IPS-18c (cell line): ENCODE data around the gene PRMT1.

Experiments
- H3K4me3 ChIP-seq: 2 replicates; pipeline ENCODE4 v1.7.0; 2013; ENCODE audit warnings: low read depth, mild to moderate bottlenecking, low read length, moderate library complexity; ENCODE audit not compliant: insufficient read depth
- H3K9me3 ChIP-seq: one replicate; pipeline ENCODE4 v1.6.1; 2013; ENCODE audit warnings: mild to moderate bottlenecking, low read length, moderate library complexity; ENCODE audit not compliant: control insufficient read depth, insufficient read depth

The PRMT1 gene

DNA sequence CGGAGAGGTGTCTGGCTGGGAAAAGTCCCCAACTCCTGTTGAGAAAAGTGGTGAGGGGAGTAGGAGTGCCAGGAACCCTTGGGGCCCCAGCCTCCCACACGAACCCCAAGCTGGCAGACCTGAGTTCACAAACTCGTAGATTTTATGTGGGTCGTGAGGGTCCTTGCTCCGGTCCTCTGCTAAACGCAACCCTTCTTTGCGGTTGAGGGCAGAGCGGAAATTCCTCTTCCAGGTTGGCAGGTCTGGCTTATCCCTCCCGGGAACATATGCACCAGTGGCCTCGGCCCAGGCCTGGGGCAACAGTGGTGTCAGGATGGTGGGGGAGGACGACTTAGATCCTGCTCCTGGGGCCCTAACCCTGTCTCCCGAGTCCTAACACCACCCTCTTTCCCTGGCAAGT is 13.8 kb upstream of the PRMT1 start:
- H3K9me3 ChIP-seq = no peaks in the 10 kb centered on the region
- H3K4me3 ChIP-seq = no peak overlapping the region

DNA sequence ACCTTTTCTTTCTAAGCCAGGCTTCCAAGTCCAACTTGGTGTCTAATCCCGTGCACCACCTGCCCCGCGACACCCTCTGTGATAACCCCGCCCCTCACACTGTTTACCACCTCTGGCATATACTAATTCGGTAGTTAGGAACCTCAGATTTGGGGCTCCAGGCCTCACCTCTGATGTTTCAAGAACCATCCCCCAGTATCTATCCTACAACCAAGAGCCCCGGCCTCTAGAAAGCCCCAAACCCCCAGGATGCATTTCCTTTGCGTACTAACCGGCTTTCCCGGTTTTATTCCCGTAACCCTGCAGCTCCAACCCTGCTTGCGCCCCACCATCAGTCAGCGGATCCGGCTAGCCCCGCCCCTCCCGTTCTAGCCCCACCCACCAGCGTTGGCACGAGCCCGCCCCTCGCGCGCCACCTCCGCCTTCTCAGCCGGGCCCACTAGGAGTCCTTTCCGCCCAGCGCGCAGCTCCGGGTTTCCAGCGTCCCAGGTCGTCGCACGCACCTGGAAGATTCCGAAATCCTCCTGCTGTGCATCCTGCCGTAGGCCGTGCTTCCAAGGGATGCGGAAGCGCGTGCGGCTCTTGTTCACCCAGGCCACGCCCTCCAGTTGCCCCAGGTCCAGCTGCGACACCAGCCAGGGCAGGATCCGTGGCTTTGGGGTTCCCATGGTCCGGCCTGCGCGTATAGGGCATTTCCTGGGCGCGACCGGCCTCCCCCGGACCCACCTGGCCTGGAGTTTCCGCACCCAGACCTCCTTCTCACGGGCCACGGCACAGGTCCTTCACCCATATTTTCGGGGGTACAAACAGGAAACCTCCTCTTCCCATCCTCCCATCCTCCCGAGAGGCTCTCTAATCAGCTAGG is 12.7 kb upstream of the PRMT1 start:
- Histone ChIP-seq H3K9me3 (no peaks in the 10 kb centered on the region), H3K4me3 (peak overlapping the region; percentile 83)

DNA sequence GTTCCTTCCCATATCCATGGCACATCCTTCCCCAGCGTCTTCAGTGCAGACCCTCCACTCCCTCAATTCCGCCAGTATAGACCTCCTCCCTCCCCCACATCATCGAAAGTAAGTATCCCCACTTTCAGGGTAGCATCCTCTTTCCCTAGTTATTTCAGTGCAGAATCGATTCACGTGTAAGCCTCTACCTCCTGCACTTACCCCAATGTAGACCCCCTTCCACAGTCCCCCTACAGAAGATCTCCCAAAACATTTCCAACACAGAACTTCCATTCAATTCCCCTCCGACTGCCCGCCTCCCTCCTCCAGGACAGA is 12.1 kb upstream of the PRMT1 start:
- H3K9me3 ChIP-seq = no peaks in the 10 kb centered on the region
- H3K4me3 ChIP-seq = peak overlapping the region; percentile 83

DNA sequence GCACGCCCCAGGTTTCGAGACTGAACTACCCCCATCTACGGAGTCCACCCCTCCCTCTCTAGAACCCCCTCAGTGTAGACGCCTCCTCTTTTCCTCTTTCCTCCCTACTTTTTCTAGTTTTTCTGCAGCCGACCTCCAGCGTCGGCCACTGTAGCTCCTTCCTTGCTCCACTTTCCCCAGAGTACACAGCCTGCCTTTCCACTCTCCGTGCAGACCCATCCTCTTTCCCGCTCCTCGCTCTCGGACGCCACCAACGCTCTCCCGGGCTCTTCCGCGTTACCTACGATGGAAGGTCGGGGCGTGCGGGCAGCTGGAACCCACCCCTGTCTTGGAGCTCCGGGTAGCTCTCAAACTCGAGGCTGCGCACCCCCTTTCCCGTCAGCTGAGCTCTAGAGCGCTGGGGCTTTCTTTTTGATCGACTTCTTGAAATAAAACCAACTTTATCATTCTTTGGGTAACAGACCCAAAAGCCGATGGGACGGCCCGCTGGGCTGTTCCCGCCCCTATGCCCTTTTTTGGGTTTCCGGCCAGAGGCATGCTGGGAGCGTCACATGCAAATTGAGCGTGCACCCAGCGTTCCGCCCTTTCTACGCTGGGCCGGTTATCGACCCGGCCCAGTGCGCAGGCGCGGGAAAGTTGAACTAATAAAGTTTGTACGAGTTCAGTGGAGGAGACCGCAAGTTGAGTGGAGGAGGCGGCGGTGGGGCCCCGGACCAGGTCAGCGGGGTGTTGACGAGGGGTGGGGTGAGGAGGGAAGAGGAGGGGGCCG is 11.5 kb upstream of the PRMT1 start, which contains the start of the genes BCL2L12 and IRF3:
TSS of gene BCL2L12 (plus strand) at position 583 of the 769 bp plus-strand sequence. CDS start 760 bp downstream, outside the sequence.
TSS of gene IRF3 (minus strand) at position 507 of the 769 bp plus-strand sequence. CDS start 1,019 bp downstream, outside the sequence.
- Histone ChIP-seq H3K4me3 (peak within 1 kb of the TSS; percentile 83), H3K9me3 (no peaks in the 10 kb centered on the region)

DNA sequence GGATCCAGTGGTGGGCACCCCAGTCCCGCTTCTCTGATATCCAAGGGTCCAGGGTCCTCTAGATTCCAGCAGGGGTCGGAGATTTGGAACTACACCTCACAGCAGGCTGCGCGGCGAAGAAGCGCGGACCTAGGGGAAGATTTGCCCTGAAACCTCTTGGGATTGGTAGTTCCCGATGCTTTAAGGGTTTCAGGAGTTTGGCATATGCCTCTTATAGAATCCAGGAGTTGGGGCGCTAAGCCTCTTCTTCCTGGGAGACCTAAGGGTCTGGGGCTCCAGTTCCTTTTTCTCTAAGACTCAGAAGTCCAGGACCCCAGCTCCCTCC is 11.0 kb upstream of the PRMT1 start:
- no peaks in the 10 kb centered on the region for H3K9me3 ChIP-seq
- H3K4me3 ChIP-seq = peak overlapping the region; percentile 83

DNA sequence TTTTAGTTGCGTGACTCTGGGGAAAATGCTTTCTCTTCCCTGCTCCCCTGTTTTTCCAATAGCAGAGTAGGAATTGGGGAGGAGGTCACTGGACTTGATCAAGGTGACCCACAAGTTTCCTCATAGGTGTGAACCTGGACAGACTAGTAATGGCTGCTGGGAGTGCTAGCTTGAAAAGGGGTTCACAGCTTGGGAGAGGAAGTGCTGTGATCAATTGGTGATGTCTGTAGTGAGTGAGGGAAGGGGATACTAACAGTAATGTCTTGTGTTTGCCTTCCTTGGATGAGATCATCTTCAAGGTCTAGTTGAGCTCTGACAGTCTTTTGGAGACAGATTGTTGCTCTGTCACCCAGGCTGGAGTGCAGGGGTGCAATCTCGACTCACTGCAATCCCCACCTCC is 9.6 kb upstream of the PRMT1 start:
- Histone ChIP-seq H3K4me3 (no peak overlapping the region), H3K9me3 (no peaks in the 10 kb centered on the region)

DNA sequence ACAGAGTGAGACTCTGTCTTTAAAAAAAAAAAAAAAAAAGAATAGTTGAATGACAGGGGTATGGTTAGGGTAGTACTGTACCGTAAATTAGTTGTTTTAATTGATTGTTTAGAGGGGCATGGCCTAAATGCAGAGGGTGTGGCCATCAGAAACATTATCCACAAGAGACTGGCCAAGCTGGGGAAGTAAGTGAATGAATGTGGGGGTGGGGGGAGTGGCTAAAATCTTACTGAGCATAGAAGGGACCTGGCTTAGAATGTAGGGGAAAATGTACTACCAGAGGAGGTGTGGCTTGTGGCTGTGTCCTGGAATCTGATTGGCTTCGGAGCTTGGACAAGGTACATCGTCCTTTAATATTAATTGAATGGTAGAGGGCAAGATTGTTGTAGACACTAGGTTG is 7.6 kb upstream of the PRMT1 start:
- Histone ChIP-seq H3K4me3 (no peak overlapping the region), H3K9me3 (no peaks in the 10 kb centered on the region)

DNA sequence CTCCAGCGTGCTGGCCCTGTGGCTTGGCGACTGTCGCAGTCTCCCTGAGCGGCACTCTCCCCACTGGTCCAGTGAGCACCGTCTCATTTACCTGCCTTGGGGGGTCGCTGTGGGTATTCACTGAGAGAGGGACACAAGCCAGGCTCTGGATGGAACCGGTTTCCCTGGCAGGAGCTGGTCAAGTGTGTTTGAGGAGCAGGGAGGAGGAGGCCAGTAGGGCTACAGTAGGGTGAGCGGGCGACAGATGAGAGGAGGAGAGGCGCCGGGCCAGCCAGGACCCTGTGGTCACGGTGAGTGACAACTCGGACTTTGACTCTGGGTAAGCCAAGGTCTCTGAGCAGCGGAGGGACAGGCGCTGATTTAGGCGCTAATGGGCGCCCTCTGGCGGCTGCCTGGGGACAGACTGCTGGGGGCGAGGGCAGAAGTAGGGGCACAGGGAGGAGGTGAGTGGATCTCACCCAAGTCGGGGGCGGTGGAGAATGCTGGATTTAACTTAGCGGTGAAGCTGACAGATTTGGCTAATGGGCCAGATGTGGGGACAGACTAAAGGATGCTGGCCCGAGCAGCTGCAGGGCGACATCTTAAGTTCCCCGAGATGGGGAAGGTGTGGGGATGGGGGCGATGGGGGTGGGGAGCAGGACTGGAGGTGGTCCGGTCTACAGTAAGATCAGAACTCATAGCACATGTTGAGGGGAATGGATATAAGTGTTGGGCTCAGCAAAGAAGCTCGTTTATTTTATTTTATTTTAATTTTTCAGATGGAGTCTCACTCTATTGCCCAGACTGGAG is 4.7 kb upstream of the PRMT1 start:
- H3K4me3 ChIP-seq = no peak overlapping the region; the same call in 1 of the 2 replicates

DNA sequence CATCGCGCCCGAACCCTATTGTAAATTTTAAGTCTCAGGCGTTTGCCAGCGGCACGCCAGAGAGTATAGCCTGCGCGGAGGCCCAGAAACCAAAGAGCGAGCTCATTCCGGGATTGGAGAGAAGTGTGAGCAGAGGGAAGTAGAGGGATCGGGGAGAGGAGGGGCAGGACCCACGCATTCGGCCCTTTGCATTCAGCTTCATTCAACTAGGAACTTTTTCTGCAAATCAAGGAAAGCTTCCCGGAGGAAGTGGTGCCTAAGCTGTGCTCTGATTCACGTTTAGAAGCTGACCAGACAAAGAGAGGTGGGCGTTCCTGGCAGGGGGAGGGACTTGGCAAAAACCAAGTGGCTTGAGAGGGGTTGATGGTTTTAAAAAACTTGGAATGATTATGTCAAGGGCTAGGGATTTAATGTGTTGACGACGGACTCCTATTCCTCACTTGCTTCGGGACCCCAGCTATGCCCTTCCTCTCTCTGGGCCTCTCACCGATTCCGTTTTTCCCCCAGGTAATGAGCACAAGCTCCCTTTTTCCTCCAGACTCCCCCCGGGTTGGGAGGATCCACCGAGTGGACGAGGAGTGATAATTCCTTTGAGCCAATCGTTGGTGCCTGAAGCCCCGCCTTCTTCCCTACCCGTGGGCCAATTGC is 811 bp upstream of the PRMT1 start:
- peak overlapping the region; percentile 65; the same call in 1 of the 2 replicates for H3K4me3 ChIP-seq
- peaks cover 2% of the 10 kb centered on the region for H3K9me3 ChIP-seq

More for the DNA sequence above, 4.7 kb upstream of the PRMT1 start:
- peaks cover 1% of the 10 kb centered on the region for H3K9me3 ChIP-seq

DNA sequence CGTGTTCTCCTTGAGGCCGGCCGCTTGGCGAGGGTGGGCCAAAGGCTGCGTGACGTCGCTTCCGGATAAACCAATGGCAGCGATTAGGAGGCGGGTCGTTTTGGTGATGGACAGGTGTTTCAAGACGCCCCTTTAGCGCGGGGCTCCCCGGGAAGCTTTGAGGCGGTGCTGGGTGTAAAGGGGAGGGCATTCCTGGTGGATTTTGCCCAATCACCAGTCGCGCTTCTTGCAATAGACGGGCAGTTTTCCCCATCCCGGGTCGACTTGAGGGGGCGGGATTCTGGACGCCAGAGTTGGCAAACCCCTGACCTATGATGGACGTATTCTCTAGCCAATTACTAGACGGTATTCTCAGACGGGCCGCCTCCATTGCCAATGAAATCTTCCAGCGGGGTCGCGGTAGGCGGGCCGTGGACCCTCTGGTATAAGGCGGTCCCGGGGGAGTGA is 264 bp upstream of the PRMT1 start:
- Histone ChIP-seq H3K4me3 (peak overlapping the region; percentile 96), H3K9me3 (peaks cover 2% of the 10 kb centered on the region)

DNA sequence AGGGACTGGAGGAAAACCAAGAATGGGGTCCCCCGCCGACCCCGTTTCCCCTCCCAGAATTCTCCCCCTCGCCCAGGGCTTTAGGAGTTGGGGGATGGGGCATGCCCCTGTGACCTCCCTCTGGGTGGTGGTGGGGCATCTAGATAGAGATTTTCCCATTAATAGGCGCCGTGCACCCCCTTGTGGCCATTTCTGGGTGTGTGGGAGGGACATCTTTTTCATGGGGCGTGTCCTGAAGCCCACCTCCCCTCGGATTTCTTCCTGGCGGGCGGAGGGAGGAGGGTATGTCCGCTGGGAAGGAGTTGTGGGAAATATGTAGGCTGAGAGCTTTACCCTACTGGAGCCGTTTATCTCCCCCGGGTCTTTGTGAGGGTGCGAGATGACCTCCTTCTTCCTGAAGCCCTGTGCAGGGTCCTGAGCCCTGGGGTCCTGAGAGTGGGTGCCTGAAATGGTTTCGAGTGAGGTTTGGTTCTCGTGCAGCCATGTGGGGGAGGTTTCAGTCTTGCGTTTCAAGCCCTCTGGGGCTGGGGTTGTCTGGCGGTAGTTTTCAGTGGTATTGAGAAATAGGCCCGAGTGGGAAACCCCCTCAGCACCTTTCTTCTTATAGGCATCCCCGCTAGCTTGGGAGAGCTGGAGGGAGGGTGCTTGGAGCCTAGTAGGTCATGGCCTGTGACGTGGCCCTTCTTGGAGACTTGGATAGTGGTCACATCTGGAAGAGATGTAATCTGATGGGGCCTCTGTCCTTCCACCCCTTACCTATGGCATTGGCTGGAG is 1.0 kb downstream of the PRMT1 start:
- Histone ChIP-seq H3K4me3 (peak overlapping the region; percentile 96), H3K9me3 (peaks cover 2% of the 10 kb centered on the region)

DNA sequence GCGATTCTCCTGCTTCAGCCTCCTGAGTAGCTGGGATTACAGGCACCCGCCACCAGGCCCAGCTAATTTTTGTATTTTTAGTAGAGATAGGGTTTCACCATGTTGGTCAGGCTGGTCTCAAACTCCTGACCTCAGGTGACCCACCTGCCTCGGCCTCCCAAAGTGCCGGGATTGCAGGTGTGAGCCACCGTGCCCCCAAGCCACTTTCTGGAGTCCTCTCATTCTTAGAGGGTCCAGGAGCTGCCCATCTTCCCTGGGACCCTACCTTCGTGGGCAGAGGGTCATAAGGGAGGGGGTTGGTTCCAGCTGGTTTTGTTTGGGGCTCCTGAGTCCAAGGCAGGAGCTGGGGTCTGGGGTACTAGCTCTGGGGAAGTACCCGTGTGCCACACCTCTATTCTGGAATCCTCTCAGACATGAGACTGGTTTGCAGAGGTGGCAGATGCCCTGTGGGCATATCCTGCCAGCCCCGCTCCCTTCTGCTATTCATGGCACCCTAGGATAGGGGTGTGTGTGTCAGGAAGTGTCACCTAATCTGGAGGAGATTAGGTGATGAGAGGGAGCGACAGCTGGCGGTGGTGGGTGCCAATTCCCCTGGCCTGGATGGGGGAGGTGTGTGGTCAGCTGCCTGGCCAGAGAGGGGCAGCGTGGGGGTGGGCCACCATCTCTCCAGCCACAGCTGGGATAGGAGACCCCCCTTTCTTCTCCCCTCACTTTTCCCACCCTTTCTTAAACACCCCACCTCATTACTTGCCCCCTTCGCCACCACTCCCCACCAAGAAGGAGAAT is 2.1 kb downstream of the PRMT1 start:
- no peak overlapping the region for H3K4me3 ChIP-seq
- peaks cover 2% of the 10 kb centered on the region for H3K9me3 ChIP-seq

DNA sequence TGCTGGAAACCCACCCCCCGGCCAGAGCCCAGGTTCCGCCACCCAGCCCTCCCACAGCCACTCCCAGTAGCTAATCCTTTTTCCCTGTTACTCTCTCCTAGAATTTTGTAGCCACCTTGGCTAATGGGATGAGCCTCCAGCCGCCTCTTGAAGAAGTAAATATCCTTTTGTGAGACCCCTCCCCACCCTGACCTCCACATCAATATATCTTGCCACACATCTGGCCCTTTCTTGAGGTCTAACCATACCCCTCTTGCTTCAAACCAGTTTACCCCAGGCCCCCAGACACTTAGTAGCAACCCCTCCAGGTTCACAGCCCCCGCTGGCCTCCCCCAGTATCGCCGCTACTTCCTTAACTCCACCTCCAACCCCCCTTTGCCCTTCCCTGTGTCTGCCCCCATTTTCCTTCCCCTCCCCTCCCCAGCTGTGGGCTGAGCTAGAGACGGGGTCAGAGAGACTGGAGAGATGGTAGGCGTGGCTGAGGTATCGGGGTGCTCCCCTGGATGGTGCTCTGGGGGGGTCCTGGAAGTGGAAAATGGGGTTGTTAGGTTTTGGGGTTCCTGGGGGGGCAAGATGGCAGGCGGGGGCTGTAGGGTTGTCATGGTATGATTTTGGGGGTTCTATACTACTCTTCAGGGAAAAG is 2.8 kb downstream of the PRMT1 start:
- Histone ChIP-seq H3K4me3 (0 out of 2 replicates have a peak overlapping the region, but pooled peaks have one; percentile 24), H3K9me3 (peaks cover 2% of the 10 kb centered on the region)

DNA sequence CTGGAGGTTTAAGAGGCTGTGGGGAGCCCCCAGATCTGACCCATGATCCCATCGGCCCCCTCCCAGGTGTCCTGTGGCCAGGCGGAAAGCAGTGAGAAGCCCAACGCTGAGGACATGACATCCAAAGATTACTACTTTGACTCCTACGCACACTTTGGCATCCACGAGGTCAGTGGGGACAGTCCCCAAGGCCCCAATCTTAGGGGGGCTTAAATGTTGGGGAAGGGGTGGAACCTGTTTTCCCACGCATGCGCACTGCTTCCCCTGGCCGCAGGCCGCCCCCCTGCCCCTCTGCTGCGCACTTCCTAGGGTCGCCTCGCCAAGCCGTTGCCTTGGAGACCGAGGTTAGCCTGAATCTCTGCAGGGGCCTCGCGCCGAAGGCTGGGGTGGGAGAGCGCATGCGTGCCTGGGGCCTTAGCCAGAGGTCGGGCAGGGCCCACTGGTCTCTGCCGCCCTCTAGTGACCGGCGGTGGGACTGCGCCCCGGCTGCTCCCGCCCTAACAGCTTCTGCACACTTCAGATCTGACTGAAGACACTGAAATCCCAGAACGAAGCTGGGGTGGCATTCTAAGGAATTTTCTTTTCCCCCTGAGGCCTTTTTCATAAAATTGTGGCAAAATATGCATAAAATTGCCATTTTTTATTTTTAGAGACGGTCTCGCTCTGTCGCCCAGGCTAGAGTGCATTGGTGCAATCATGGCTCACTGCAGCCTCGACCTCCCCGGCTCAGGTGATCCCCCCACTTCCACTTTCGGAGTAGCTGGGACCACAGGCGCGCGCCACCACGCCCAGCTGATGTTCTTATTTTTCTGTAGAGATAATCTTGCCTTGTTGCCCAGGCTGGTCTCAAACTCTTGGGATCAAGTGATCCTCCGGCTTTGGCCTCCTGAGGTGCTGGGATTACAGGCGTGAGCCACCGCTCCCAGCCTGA is 3.6 kb downstream of the PRMT1 start:
- H3K4me3 ChIP-seq = no peak overlapping the region
- H3K9me3 ChIP-seq = peaks cover 2% of the 10 kb centered on the region
